Spleen (tissue), 7 donors: Measurements from ENCODE around the gene EMX1.

Source experiments
- CTCF ChIP-seq, 11 experiments: fragments of 200-600 bp in 7 of 11; fragments of 450-650 bp in 4 of 11; sonication (generic) in 4 of 11; IDR thresholded peaks in 8 of 11; conservative IDR thresholded peaks in 3 of 11; 1 replicate in 7 of 11; 2 replicates in 4 of 11; pipeline versions ENCODE4 v1.4.0 to v1.8.0; 2016 to 2021; ENCODE audit warnings: antibody characterized with exemption in 11 of 11, inconsistent platforms in 4 of 11, mild to moderate bottlenecking in 1 of 11
- POLR2A ChIP-seq, 3 donors: fragments of 450-650 bp; IDR thresholded peaks; one replicate each; pipeline ENCODE4 v1.5.1; 2017; ENCODE audit warnings: antibody characterized with exemption in 3 of 3, mild to moderate bottlenecking in 1 of 3
- donor health status: DM: no; HTN: no; CAD: no; lungs with moderate emphysema.
- donor health status: DM: no; HTN: no; CAD: no.
- donor health status: DM: no; HTN: no; CAD: no.

- no peak for TF ChIP-seq CTCF (IDR thresholded peaks at IDR 0.05 in 8 of 11, conservative IDR thresholded peaks at IDR 0.05 in 3 of 11)
- TF ChIP-seq POLR2A (IDR thresholded peaks at IDR 0.05), result no peak
Observed at GRCh38 chr2:72943540-72944395, 26.4 kb downstream of the EMX1 start.
